Spleen (tissue), 11 donors: ENCODE data around the gene KEAP1. TPM values are rescaled to one million over a fixed set of nuclear protein-coding genes. Genes with fewer than 3 reads are reported as not detected.
A peak's percentile ranks its signal among the peaks of the same experiment; 100 is the strongest.
"Not testable (repeated sequence)": the region's sequence is repeated elsewhere in the genome, so short reads cannot be mapped to it uniquely, and the experiment has no call there.

Experiments used
- DNase-seq: peaks from one replicate; pipeline ENCODE4 v3.0.0-alpha.2; 2020
- H3K27ac ChIP-seq, 8 donors: fragments of 200-600 bp; sonication (generic) in 7 of 8; 1 replicate in 4 of 8; 2 replicates in 4 of 8; pipeline versions ENCODE4 v1.5.0 to v1.8.0; 2016 to 2021; ENCODE audit warnings: inconsistent platforms in 4 of 8, mild to moderate bottlenecking in 4 of 8, moderate library complexity in 1 of 8
- H3K27me3 ChIP-seq, 7 donors: fragments of 200-600 bp; sonication (generic) in 6 of 7; replicated peaks in 1 of 7; 1 replicate in 4 of 7; 2 replicates in 3 of 7; pipeline versions ENCODE4 v1.5.0 to v1.8.0; 2016 to 2021; ENCODE audit warnings: inconsistent platforms in 3 of 7, mild to moderate bottlenecking in 1 of 7
- H3K36me3 ChIP-seq, 6 donors: fragments of 200-600 bp; sonication (generic) in 5 of 6; 1 replicate in 4 of 6; 2 replicates in 2 of 6; pipeline versions ENCODE4 v1.5.0 to v1.8.0; 2016 to 2021; ENCODE audit warnings: inconsistent platforms in 2 of 6
- H3K4me1 ChIP-seq, 6 donors: fragments of 200-600 bp; sonication (generic) in 5 of 6; 1 replicate in 3 of 6; 2 replicates in 3 of 6; pipeline versions ENCODE4 v1.5.0 to v1.8.0; 2016 to 2021; ENCODE audit warnings: inconsistent platforms in 3 of 6
- H3K4me3 ChIP-seq, 8 donors: fragments of 200-600 bp; sonication (generic) in 7 of 8; 1 replicate in 4 of 8; 2 replicates in 4 of 8; pipeline versions ENCODE4 v1.5.0 to v1.8.0; 2016 to 2021; ENCODE audit warnings: inconsistent platforms in 4 of 8, mild to moderate bottlenecking in 4 of 8, moderate library complexity in 2 of 8
- H3K9me3 ChIP-seq, 8 donors: fragments of 200-600 bp; sonication (generic) in 7 of 8; 1 replicate in 4 of 8; 2 replicates in 4 of 8; pipeline versions ENCODE4 v1.5.0 to v1.8.0; 2016 to 2021; ENCODE audit warnings: inconsistent platforms in 4 of 8
- POLR2A ChIP-seq, 3 donors: fragments of 450-650 bp; IDR thresholded peaks; one replicate each; pipeline ENCODE4 v1.5.1; 2017; ENCODE audit warnings: antibody characterized with exemption in 3 of 3, mild to moderate bottlenecking in 1 of 3
- POLR2AphosphoS5 ChIP-seq, 3 donors: sonication (generic); formaldehyde crosslinking; IDR thresholded peaks; one replicate each; pipeline ENCODE4 v1.5.1; 2017; ENCODE audit warnings: antibody characterized with exemption in 3 of 3
- WGBS, 5 donors: extraction: QIAGEN DNeasy Blood & Tissue Kit in 3 of 5; methylation state at CpG; one replicate each; pipeline versions ENCODE4 v1.1.5 to v1.1.7; 2013 to 2018; 5-methylcytosine and 5-hydroxymethylcytosine counted together
- intact Hi-C: fragments of 100-400 bp; cut with DNase I; formaldehyde crosslinking; loops from one replicate; pipeline ENCODE4 v1.15.0; 2023; ENCODE audit warnings: low total_unique reads
- polyA plus RNA-seq, 3 donors: library from polyadenylated mRNA; stranded (reverse); fragments of 200-250 nt; gene quantifications; one replicate each; pipeline ENCODE4 v1.2.1, GENCODE V29; 2013
- total RNA-seq, 7 donors: library from RNA; depleted of rRNA in 3 of 7; stranded (reverse); fragments of >200 nt in 3 of 7; fragmentation: NEBNext Ultra II Directional in 4 of 7; extraction: Animal tissue kit (Norgen Biotek cat#: 25700) in 4 of 7; gene quantifications; one replicate each; pipeline versions ENCODE4 v1.1.0 to v1.2.1, GENCODE V29; 2016 to 2021
- TF ChIP-seq, protein P1 (sequence below), 11 experiments: fragments of 200-600 bp in 7 of 11; fragments of 450-650 bp in 4 of 11; sonication (generic) in 4 of 11; IDR thresholded peaks in 8 of 11; conservative IDR thresholded peaks in 3 of 11; 1 replicate in 7 of 11; 2 replicates in 4 of 11; pipeline versions ENCODE4 v1.4.0 to v1.8.0; 2016 to 2021; ENCODE audit warnings: antibody characterized with exemption in 11 of 11, inconsistent platforms in 4 of 11, mild to moderate bottlenecking in 1 of 11
- donor health status: healthy with polysubstance abuse.
- donor health status: DM: no; HTN: no; CAD: no; lungs with moderate emphysema.
- donor health status: DM: no; HTN: no; CAD: no.
- donor health status: Bipolar disorder and iron deficiency.
- donor health status: healthy.
- donor health status: DM: no; HTN: no; CAD: no.
- donor health status: DM: yes; HTN: yes; CAD: no.

The KEAP1 gene
- total and polyA plus RNA-seq, 10 donors, result 33.3 to 59.5 (median 44.2) TPM

- TF ChIP-seq POLR2A (IDR thresholded peaks at IDR 0.05) (no peak), POLR2AphosphoS5 (IDR thresholded peaks at IDR 0.05) (no peak)
- TF ChIP-seq, protein P1, sequence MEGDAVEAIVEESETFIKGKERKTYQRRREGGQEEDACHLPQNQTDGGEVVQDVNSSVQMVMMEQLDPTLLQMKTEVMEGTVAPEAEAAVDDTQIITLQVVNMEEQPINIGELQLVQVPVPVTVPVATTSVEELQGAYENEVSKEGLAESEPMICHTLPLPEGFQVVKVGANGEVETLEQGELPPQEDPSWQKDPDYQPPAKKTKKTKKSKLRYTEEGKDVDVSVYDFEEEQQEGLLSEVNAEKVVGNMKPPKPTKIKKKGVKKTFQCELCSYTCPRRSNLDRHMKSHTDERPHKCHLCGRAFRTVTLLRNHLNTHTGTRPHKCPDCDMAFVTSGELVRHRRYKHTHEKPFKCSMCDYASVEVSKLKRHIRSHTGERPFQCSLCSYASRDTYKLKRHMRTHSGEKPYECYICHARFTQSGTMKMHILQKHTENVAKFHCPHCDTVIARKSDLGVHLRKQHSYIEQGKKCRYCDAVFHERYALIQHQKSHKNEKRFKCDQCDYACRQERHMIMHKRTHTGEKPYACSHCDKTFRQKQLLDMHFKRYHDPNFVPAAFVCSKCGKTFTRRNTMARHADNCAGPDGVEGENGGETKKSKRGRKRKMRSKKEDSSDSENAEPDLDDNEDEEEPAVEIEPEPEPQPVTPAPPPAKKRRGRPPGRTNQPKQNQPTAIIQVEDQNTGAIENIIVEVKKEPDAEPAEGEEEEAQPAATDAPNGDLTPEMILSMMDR (IDR thresholded peaks at IDR 0.05 in 8 of 11, conservative IDR thresholded peaks at IDR 0.05 in 3 of 11), result no peak
- no peaks in the 10 kb centered on the region for H3K9me3 ChIP-seq
- H3K27ac ChIP-seq, result no peak overlapping the region
- peaks cover 0 to 41% (median 8%) of the 10 kb centered on the region in 6 donors for H3K36me3 ChIP-seq
- WGBS, 5 donors, result 83 to 89% (median 84%) methylated on average over 14 to 20 of the region's 20 CpGs
- H3K27me3 ChIP-seq, result peaks cover 0 to 5% (median 0%) of the 10 kb centered on the region in 7 donors
- no peak overlapping the region for H3K4me3 ChIP-seq
- intact Hi-C loops, result no loop called here
- H3K4me1 ChIP-seq, result no peaks in the 10 kb centered on the region
- no peak for DNase-seq
These were observed 36.0 kb downstream of the KEAP1 start for GRCh38 chr19:10467104-10467706.

DNA sequence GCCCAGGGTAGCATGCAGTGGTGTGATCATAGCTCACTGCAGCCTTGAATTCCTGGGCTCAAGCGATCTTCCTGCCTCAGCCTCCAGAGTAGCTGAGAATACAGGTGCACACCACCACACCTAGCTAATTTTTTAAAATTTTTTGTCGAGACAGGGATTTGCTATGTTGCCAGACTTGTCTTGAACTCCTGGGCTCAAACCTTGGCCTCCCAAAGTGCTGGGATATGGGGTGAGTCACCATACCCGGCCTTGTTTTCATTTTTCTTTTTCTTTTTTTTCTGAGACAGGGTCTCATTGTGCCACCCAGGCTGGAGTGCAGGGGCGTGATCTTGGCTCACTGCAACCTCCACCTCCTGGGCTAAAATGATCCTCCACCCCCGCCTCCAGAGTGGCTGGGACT is 38.7 kb downstream of the KEAP1 start:
- 80 to 94% (median 88%) methylated on average over 5 of the region's 5 CpGs for WGBS, 5 donors
- no peaks in the 10 kb centered on the region for H3K9me3 ChIP-seq

DNA sequence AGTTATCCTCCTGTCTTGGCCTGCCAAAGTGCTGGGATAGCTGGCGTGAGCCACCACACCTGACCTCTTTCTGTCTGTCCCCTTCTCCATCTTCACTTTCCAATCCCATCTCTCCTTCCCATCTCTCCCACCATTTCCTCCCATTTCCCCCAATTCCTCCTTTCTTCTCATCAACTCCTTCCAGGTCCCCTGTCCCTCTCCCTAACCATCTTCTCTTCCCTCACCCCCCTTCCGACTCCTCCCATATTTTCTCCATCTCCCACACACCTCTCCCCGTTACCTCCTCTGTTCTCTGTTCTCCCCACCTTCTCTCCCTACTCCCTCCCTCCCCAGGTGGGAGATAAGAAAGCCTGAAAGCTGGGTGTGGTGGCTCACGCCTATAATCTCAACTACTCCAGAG is 40.6 kb downstream of the KEAP1 start:
- peaks cover 6 to 14% (median 10%) of the 10 kb centered on the region in 6 donors for H3K4me1 ChIP-seq
- no peak overlapping the region for H3K27ac ChIP-seq
- no peaks in the 10 kb centered on the region for H3K9me3 ChIP-seq
- TF ChIP-seq POLR2AphosphoS5 (IDR thresholded peaks at IDR 0.05) (no peak), POLR2A (IDR thresholded peaks at IDR 0.05) (no peak)
- TF ChIP-seq, protein P1 (IDR thresholded peaks at IDR 0.05 in 8 of 11, conservative IDR thresholded peaks at IDR 0.05 in 3 of 11), result no peak
- H3K4me3 ChIP-seq, result no peak overlapping the region
- peaks cover 0 to 55% (median 8%) of the 10 kb centered on the region in 6 donors for H3K36me3 ChIP-seq
- no peak for DNase-seq
- intact Hi-C loops, result no loop called here
- 87 to 91% (median 89%) methylated on average over 4 of the region's 4 CpGs for WGBS, 5 donors
- H3K27me3 ChIP-seq, result no peaks in the 10 kb centered on the region

More for the DNA sequence above, 38.7 kb downstream of the KEAP1 start:
- Histone ChIP-seq H3K27ac (no peak overlapping the region), H3K4me3 (no peak overlapping the region), H3K4me1 (peaks cover 6 to 14% (median 10%) of the 10 kb centered on the region in 6 donors), H3K27me3 (no peaks in the 10 kb centered on the region), H3K36me3 (peaks cover 0 to 44% (median 8%) of the 10 kb centered on the region in 6 donors)
- TF ChIP-seq, protein P1 (IDR thresholded peaks at IDR 0.05 in 8 of 11, conservative IDR thresholded peaks at IDR 0.05 in 3 of 11), result no peak
- TF ChIP-seq POLR2A (IDR thresholded peaks at IDR 0.05) (no peak), POLR2AphosphoS5 (IDR thresholded peaks at IDR 0.05) (no peak)
- DNase-seq, result no peak
- intact Hi-C loops, result no loop called here

DNA sequence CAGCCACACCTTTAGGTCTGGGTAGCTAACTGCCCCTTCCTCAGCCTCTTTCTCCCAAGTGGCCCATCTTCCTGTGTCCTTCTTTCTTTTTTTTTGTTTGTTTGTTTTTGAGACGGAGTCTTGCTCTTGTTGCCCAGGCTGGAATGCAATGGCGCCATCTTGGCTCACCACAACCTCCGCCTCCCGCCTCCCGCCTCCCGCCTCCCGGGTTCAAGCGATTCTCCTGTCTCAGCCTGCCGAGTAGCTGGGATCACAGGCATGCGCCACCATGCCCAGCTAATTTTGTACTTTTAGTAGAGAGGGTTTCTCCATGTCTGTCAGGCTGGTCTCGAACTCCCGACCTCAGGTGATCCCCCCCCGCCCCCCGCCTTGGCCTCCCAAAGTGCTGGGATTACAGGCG is 41.1 kb downstream of the KEAP1 start:
- Histone ChIP-seq H3K4me1 (peaks cover 6 to 14% (median 10%) of the 10 kb centered on the region in 6 donors), H3K4me3 (peak overlapping the region in 1 of 8 donors; percentile 35), H3K36me3 (peaks cover 0 to 53% (median 4%) of the 10 kb centered on the region in 6 donors)
- H3K9me3 ChIP-seq, intact Hi-C loops, H3K27ac ChIP-seq, H3K27me3 ChIP-seq, DNase-seq: not testable (repeated sequence)
- 90 to 95% (median 92%) methylated on average over 15 of the region's 15 CpGs for WGBS, 5 donors
